Osteoblast (primary cell): ENCODE results near the gene KPNA4. TPM values are rescaled to one million over a fixed set of nuclear protein-coding genes. Genes with fewer than 3 reads are reported as not detected.

ENCODE experiments used
- DNase-seq: peaks from one replicate; pipeline ENCODE4 v3.0.0; 2011; ENCODE audit warnings: low spot score, mixed read lengths; ENCODE audit not compliant: insufficient read length; ENCODE audit errors: missing footprints
- H2AFZ ChIP-seq: 2 replicates; pipeline ENCODE4 v1.6.0; 2011; ENCODE audit warnings: mild to moderate bottlenecking, low read length
- H3K27ac ChIP-seq: 2 replicates; pipeline ENCODE4 v1.5.1; 2011; ENCODE audit warnings: mild to moderate bottlenecking, low read depth, low read length, moderate library complexity
- H3K27me3 ChIP-seq: 2 replicates; pipeline ENCODE4 v1.6.0; 2012; ENCODE audit warnings: mild to moderate bottlenecking, control low read depth, inconsistent platforms, low read length, moderate library complexity; ENCODE audit not compliant: insufficient read depth
- H3K36me3 ChIP-seq: 2 replicates; pipeline ENCODE4 v1.5.1; 2011; ENCODE audit warnings: mild to moderate bottlenecking, low read length, control low read depth, moderate library complexity; ENCODE audit not compliant: insufficient read depth
- H3K4me1 ChIP-seq: 2 replicates; pipeline ENCODE4 v1.5.1; 2011; ENCODE audit warnings: mild to moderate bottlenecking, low read length, control low read depth, moderate library complexity; ENCODE audit not compliant: insufficient read depth
- H3K4me2 ChIP-seq: 2 replicates; pipeline ENCODE4 v1.6.0; 2011; ENCODE audit warnings: mild to moderate bottlenecking, low read length; ENCODE audit not compliant: insufficient read depth
- H3K4me3 ChIP-seq: fragments of 200-600 bp; sonication (generic); 3 replicates; pipeline ENCODE4 v1.5.1; 2012; ENCODE audit warnings: mild to moderate bottlenecking, low read length, inconsistent platforms; ENCODE audit not compliant: insufficient read depth
- H3K79me2 ChIP-seq: 2 replicates; pipeline ENCODE4 v1.6.0; 2012; ENCODE audit warnings: mild to moderate bottlenecking, low read length, control low read depth, inconsistent platforms; ENCODE audit not compliant: insufficient read depth
- H3K9me3 ChIP-seq: 2 replicates; pipeline ENCODE4 v1.5.1; 2011; ENCODE audit warnings: low read depth, low read length, control low read depth
- H4K20me1 ChIP-seq: 2 replicates; pipeline ENCODE4 v1.6.0; 2012; ENCODE audit warnings: mild to moderate bottlenecking, low read length, control low read depth; ENCODE audit not compliant: insufficient read depth
- total RNA-seq: library from RNA; depleted of rRNA; stranded (reverse); fragments of >200 nt; gene quantifications from 2 replicates; pipeline ENCODE4 v1.2.3, GENCODE V29; 2012
- TF ChIP-seq, protein P1 (sequence below): IDR thresholded peaks from 2 replicates; pipeline ENCODE4 v1.5.1; 2011; ENCODE audit warnings: mild to moderate bottlenecking, low read depth, low read length, moderate library complexity; ENCODE audit errors: extremely low read depth

KPNA4 gene
- total RNA-seq, 1 donor: 40.9 TPM

DNA sequence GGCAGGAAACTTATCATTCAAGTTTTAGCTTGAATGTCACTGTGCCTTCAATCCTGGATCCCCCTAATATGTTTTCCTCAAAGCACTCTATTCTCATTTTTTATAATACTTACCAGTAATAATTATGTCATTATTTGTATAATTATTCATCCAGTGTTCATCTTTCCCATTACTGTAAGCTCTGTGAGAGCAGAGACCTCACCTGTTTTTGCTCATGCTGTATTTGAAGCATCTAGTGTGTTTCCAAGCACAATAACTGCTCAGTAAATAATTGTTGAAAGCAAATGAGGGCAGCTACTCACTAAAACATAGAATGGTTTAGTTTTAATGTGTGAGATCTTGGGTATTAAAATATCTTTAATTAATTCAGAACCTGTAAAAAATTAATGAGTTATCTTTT is 36.9 kb upstream of the KPNA4 start:
- Histone ChIP-seq H3K27ac (no peak overlapping the region), H3K4me2 (no peak overlapping the region), H3K4me1 (no peaks in the 10 kb centered on the region), H3K79me2 (no peaks in the 10 kb centered on the region), H4K20me1 (no peaks in the 10 kb centered on the region), H3K9me3 (no peaks in the 10 kb centered on the region), H2AFZ (no peak overlapping the region), H3K36me3 (no peaks in the 10 kb centered on the region), H3K27me3 (no peaks in the 10 kb centered on the region), H3K4me3 (no peak overlapping the region)
- no peak for DNase-seq
- TF ChIP-seq, protein P1, sequence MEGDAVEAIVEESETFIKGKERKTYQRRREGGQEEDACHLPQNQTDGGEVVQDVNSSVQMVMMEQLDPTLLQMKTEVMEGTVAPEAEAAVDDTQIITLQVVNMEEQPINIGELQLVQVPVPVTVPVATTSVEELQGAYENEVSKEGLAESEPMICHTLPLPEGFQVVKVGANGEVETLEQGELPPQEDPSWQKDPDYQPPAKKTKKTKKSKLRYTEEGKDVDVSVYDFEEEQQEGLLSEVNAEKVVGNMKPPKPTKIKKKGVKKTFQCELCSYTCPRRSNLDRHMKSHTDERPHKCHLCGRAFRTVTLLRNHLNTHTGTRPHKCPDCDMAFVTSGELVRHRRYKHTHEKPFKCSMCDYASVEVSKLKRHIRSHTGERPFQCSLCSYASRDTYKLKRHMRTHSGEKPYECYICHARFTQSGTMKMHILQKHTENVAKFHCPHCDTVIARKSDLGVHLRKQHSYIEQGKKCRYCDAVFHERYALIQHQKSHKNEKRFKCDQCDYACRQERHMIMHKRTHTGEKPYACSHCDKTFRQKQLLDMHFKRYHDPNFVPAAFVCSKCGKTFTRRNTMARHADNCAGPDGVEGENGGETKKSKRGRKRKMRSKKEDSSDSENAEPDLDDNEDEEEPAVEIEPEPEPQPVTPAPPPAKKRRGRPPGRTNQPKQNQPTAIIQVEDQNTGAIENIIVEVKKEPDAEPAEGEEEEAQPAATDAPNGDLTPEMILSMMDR: no peak

DNA sequence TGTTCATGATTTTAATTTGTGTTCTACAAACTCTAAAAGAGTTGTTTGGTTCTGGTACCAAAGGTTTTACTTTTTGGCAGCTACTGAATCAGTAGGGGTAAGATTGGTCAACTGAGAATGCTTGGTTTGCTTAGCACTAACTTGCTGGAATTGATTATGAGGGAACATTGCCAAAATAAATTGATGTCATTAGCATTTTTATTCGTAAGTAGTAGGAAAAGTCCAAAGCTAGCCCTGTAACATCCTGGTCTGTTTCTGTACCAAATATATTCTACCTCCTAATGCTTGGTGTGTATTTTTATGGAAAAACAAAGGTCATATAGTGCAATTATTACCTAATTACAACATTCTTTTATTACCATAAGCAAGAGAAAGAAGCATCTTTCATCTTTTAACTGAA is 35.9 kb upstream of the KPNA4 start:
- Histone ChIP-seq H3K27me3 (no peaks in the 10 kb centered on the region), H3K36me3 (no peaks in the 10 kb centered on the region), H2AFZ (no peak overlapping the region), H3K4me2 (no peak overlapping the region), H3K79me2 (no peaks in the 10 kb centered on the region), H4K20me1 (no peaks in the 10 kb centered on the region), H3K9me3 (no peaks in the 10 kb centered on the region), H3K4me3 (no peak overlapping the region), H3K4me1 (no peaks in the 10 kb centered on the region), H3K27ac (no peak overlapping the region)
- TF ChIP-seq, protein P1: no peak
- no peak for DNase-seq

DNA sequence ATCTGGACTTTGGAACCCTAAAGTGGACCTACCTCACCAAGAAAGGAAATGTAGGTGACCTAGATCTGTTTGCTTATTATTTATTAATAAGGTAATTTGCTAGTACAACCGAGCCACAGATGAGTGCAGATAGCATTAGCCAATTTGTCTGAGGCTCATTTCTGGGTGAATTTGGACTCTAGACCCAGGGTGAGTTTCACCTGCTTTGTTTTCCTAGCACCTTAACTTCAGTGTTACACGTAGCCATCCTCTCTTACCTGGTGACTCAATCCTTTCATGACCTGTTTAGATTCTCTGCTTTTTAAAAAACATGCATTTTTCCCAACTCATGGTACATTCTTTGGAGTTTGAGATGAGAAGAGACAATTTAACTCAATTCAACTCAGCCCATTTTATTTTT is 33.5 kb upstream of the KPNA4 start:
- H3K4me1 ChIP-seq: no peaks in the 10 kb centered on the region
- DNase-seq: no peak
- no peaks in the 10 kb centered on the region for H4K20me1 ChIP-seq
- H3K4me2 ChIP-seq: no peak overlapping the region
- no peaks in the 10 kb centered on the region for H3K27me3 ChIP-seq
- TF ChIP-seq, protein P1: no peak
- H3K4me3 ChIP-seq: no peak overlapping the region
- no peaks in the 10 kb centered on the region for H3K36me3 ChIP-seq
- H3K79me2 ChIP-seq: no peaks in the 10 kb centered on the region
- H2AFZ ChIP-seq: no peak overlapping the region
- no peak overlapping the region for H3K27ac ChIP-seq
- H3K9me3 ChIP-seq: no peaks in the 10 kb centered on the region

DNA sequence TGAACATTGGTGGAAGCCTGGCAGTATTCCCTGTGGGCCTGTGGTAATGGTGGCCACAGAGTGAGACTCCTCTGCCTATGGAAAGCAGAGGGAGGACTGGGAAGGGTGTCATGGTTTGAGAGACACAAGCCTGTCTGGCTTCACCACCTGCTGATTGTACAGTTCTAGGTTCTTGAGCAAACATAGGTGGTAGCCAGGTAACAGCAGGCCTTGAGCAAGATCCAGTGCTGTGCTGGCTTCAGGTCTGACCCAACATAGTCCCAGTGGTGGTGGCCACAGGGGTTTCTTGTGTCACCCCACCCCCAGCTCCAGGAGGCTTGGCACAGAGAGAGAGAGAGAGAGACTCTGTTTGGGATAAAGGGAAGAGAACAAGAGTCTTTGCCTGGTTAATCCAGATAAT is 22.7 kb upstream of the KPNA4 start:
- no peak for DNase-seq
- H3K4me3 ChIP-seq: no peak overlapping the region
- H3K27me3 ChIP-seq: no peaks in the 10 kb centered on the region
- H3K36me3 ChIP-seq: no peaks in the 10 kb centered on the region
- no peaks in the 10 kb centered on the region for H4K20me1 ChIP-seq
- no peaks in the 10 kb centered on the region for H3K4me1 ChIP-seq
- TF ChIP-seq, protein P1: no peak
- no peaks in the 10 kb centered on the region for H3K9me3 ChIP-seq
- no peaks in the 10 kb centered on the region for H3K79me2 ChIP-seq
- no peak overlapping the region for H3K4me2 ChIP-seq
- no peak overlapping the region for H2AFZ ChIP-seq
- no peak overlapping the region for H3K27ac ChIP-seq
